ENCODE data around the gene DMKN.

Gene DMKN

DNA sequence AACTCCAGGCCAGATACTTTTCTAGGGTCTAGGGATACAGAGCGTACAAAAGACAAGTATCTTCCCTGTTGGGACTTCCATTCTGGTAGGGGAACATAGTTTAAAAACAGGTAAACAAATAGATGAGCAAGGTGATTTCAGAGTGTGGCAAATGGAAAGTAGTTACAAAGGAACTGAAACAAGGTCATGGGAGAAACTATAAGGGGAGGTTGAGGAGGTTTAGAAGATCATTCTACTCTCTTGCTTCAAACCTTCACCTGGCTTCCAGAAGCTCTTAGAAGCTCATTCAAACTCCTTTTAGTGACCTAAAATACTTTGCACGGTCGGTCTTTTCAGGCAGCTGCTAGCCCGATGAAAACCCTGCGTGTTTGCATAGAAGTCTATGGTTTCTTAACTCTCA, 56.3 kb downstream of the DMKN start:
- H3K27me3 ChIP-seq (ENCODE audit: control insufficient read depth, low read length) = peaks cover 69% of the 10 kb centered on the region
- peaks cover 9% of the 10 kb centered on the region; the same call in 1 of the 2 replicates for H4K20me1 ChIP-seq (ENCODE audit: control insufficient read depth, insufficient read depth, low read depth, low read length)
- no peaks in the 10 kb centered on the region for H3K9me2 ChIP-seq (replicated peaks; ENCODE audit: control insufficient read depth, low read length)
- H3K36me3 ChIP-seq (ENCODE audit: control insufficient read depth, low read length) = no peaks in the 10 kb centered on the region
- no peaks in the 10 kb centered on the region for H3K79me2 ChIP-seq (ENCODE audit: control insufficient read depth, low read length)
- no peak overlapping the region for H3K4me2 ChIP-seq (ENCODE audit: low read length)
- no peaks in the 10 kb centered on the region for H3K9me3 ChIP-seq (ENCODE audit: control insufficient read depth, insufficient read depth, low read length)
- TF ChIP-seq, protein P1, sequence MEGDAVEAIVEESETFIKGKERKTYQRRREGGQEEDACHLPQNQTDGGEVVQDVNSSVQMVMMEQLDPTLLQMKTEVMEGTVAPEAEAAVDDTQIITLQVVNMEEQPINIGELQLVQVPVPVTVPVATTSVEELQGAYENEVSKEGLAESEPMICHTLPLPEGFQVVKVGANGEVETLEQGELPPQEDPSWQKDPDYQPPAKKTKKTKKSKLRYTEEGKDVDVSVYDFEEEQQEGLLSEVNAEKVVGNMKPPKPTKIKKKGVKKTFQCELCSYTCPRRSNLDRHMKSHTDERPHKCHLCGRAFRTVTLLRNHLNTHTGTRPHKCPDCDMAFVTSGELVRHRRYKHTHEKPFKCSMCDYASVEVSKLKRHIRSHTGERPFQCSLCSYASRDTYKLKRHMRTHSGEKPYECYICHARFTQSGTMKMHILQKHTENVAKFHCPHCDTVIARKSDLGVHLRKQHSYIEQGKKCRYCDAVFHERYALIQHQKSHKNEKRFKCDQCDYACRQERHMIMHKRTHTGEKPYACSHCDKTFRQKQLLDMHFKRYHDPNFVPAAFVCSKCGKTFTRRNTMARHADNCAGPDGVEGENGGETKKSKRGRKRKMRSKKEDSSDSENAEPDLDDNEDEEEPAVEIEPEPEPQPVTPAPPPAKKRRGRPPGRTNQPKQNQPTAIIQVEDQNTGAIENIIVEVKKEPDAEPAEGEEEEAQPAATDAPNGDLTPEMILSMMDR (IDR thresholded peaks at IDR 0.05; ENCODE audit: low read depth, low read length, poor library complexity, severe bottlenecking) = no peak
- TF ChIP-seq EZH2phosphoT487 (IDR thresholded peaks at IDR 0.05; ENCODE audit: borderline replicate concordance, low read length) = no peak
- peaks cover 1% of the 10 kb centered on the region; the same call in 1 of the 2 replicates for H3F3A ChIP-seq (ENCODE audit: control insufficient read depth, insufficient read depth)
- peaks cover 24% of the 10 kb centered on the region for H3K4me1 ChIP-seq (ENCODE audit: control insufficient read depth, low read length)
- H3K27ac ChIP-seq (ENCODE audit: low read depth, low read length) = no peak overlapping the region
- no peak overlapping the region for H3K4me3 ChIP-seq (ENCODE audit: low read length)

DNA sequence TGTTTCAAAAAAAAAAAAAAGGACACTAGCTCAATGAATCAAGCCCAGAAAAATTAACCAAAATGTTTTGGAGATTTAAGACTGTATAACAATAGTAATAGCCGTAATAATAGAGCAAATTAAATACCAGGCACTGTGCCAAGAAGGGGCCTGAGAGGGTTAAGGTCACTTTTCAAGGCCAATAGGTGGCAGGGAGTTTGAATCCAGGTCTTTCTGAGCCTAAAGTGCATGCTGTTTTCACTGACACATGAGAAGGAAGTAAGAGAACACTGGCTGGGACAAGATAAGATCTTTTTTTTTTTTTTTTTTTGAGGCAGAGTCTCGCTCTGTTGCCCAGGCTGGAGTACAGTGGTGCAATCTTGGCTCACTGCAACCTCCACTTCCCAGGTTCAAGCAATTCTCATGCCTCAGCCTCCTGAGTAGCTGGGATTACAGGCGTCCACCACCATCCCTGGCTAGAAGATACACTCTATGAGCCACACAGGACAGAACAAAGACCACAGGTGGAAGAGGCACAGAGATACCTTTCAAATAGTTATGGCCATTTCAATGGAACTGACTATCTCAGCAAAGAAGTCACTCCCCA, 57.7 kb downstream of the DMKN start:
- Histone ChIP-seq H3K4me1 (ENCODE audit: control insufficient read depth, low read length) (peaks cover 16% of the 10 kb centered on the region), H3K79me2 (ENCODE audit: control insufficient read depth, low read length) (no peaks in the 10 kb centered on the region), H3K9me2 (replicated peaks; ENCODE audit: control insufficient read depth, low read length) (no peaks in the 10 kb centered on the region), H4K20me1 (ENCODE audit: control insufficient read depth, insufficient read depth, low read depth, low read length) (peaks cover 4% of the 10 kb centered on the region; the same call in 1 of the 2 replicates), H3K27me3 (ENCODE audit: control insufficient read depth, low read length) (peaks cover 73% of the 10 kb centered on the region), H3K9me3 (ENCODE audit: control insufficient read depth, insufficient read depth, low read length) (no peaks in the 10 kb centered on the region), H3F3A (ENCODE audit: control insufficient read depth, insufficient read depth) (no peaks in the 10 kb centered on the region), H3K27ac (ENCODE audit: low read depth, low read length) (no peak overlapping the region), H3K36me3 (ENCODE audit: control insufficient read depth, low read length) (no peaks in the 10 kb centered on the region), H3K4me2 (ENCODE audit: low read length) (no peak overlapping the region), H3K4me3 (ENCODE audit: low read length) (no peak overlapping the region)
- TF ChIP-seq, protein P1 (IDR thresholded peaks at IDR 0.05; ENCODE audit: low read depth, low read length, poor library complexity, severe bottlenecking) = no peak
- TF ChIP-seq EZH2phosphoT487 (IDR thresholded peaks at IDR 0.05; ENCODE audit: borderline replicate concordance, low read length) = no peak

DNA sequence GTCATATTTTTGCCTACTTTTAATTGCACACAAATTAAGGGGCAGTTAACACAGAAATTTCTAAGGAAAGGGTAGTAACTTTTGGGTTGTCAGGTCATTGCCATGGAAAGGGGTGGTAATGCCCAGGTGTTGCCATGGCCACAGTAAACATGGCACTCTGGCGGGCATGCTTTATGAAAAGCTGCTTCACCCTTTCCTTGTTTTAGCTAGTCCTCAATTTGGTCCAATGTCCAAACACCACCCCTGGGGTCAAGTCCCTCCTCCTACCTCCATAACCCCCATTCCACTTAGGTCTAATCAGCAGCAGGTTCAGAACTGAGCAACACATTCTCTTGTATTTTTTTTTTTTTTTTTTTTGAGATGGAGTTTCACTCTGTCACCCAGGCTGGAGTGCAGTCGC, 58.8 kb downstream of the DMKN start:
- Histone ChIP-seq H3K79me2 (ENCODE audit: control insufficient read depth, low read length) (no peaks in the 10 kb centered on the region), H3K4me1 (ENCODE audit: control insufficient read depth, low read length) (peaks cover 14% of the 10 kb centered on the region), H3K4me3 (ENCODE audit: low read length) (no peak overlapping the region), H3K9me2 (replicated peaks; ENCODE audit: control insufficient read depth, low read length) (no peaks in the 10 kb centered on the region), H3K27me3 (ENCODE audit: control insufficient read depth, low read length) (peaks cover 73% of the 10 kb centered on the region), H4K20me1 (ENCODE audit: control insufficient read depth, insufficient read depth, low read depth, low read length) (peaks cover 3% of the 10 kb centered on the region; the same call in 1 of the 2 replicates), H3K4me2 (ENCODE audit: low read length) (no peak overlapping the region), H3K36me3 (ENCODE audit: control insufficient read depth, low read length) (no peaks in the 10 kb centered on the region), H3K27ac (ENCODE audit: low read depth, low read length) (no peak overlapping the region), H3F3A (ENCODE audit: control insufficient read depth, insufficient read depth) (no peaks in the 10 kb centered on the region), H3K9me3 (ENCODE audit: control insufficient read depth, insufficient read depth, low read length) (no peaks in the 10 kb centered on the region)
- no peak for TF ChIP-seq EZH2phosphoT487 (IDR thresholded peaks at IDR 0.05; ENCODE audit: borderline replicate concordance, low read length)
- TF ChIP-seq, protein P1 (IDR thresholded peaks at IDR 0.05; ENCODE audit: low read depth, low read length, poor library complexity, severe bottlenecking) = no peak

Data from DOHH2 (cell line).